SK-N-MC (cell line): ENCODE data around the gene C12orf43.

Source experiments
- EZH2 ChIP-seq: fragments of 200-600 bp; sonication (generic); IDR thresholded peaks from one replicate; pipeline ENCODE4 v1.6.1; 2017; ENCODE audit warnings: antibody characterized with exemption
- FOXP2 ChIP-seq: optimal IDR thresholded peaks from 2 replicates; pipeline ENCODE3; 2011; ENCODE audit warnings: mild to moderate bottlenecking, moderate library complexity; ENCODE audit not compliant: insufficient read depth; ENCODE audit errors: extremely low read length, control extremely low read depth
- POLR2AphosphoS5 ChIP-seq: IDR thresholded peaks from 2 replicates; pipeline ENCODE4 v1.6.1; 2012; ENCODE audit warnings: mild to moderate bottlenecking, low read depth, low read length, borderline replicate concordance

DNA sequence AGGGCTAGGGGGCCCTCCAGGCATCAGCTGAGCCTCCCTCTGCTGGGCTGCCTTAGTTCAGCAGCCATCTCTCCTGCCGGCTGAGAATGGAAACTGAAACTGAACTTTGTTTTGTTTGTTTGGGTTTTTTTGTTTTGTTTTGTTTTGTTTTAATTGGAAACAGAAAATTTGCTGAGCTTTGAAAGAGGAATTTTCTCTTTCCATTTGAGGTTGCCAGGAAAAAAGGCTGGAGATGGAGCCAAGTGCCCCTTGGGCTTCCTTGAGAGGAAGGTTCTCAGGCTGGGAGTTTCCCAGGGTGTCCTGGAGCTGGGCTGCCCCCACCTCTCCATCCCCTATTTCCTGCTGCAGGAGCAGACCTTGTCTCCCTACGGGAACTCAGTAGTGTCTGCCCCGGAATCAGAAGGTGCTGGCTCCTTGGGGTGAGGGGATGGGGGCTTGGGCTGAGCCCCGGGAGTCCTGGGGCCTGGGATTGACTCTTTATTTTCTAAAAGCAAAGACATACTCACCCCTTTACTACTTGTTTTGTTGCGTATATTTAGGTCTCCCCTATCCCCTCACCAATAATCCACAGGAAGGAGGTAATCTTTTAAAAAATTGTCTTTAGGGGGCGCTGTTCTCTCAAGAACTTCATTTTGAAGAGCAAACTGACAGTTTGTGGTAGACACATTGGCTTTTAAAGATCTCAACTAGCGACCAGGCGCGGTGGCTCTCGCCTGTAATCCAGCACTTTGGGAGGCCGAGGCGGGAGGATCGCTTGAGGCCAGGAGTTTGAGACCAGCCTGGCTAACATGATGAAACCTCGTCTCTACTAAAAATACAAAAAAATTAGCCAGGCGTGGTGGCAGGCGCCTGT is 44.1 kb upstream of the C12orf43 start:
- no peak for TF ChIP-seq EZH2
- no peak for TF ChIP-seq POLR2AphosphoS5
- TF ChIP-seq FOXP2, result no peak
